ENCODE data around the gene PTPRK. TPM values are rescaled to one million over a fixed set of nuclear protein-coding genes. Genes with fewer than 3 reads are reported as not detected.

Gene PTPRK
- polyA plus RNA-seq, 1 experiment, result 37.8 TPM

DNA sequence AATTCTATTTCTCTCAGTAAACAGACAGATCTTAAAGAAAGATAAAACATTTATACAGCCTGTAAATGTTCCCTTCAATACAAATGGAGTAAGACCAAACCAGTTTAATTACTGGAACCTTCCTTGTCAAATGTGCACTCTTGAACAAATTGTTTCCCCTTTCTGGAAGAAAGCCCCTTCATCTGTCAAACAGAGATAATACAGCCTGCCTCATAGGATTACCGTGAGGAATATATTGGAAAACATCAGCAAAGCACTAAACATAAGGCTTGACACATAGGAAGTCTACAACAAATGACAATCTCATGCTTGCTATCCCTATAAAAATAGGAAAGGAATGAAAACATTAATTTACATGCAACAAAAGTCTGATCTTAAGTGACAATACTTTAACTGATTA, 173.8 kb downstream of the PTPRK start:
- CTCF ChIA-PET, result no interaction called here
- Histone ChIP-seq H3K9me3 (ENCODE audit: control insufficient read depth, insufficient read depth, low read length) (no peaks in the 10 kb centered on the region), H3K27ac (ENCODE audit: low read depth, low read length) (no peak overlapping the region), H3K4me3 (ENCODE audit: low read depth, low read length) (no peak overlapping the region), H3K27me3 (ENCODE audit: control insufficient read depth, insufficient read depth, low read length) (no peaks in the 10 kb centered on the region)
- POLR2A ChIA-PET, result no interaction called here
- DNase-seq (ENCODE audit: low read depth, low spot score), result no peak
- TF ChIP-seq, protein P1, sequence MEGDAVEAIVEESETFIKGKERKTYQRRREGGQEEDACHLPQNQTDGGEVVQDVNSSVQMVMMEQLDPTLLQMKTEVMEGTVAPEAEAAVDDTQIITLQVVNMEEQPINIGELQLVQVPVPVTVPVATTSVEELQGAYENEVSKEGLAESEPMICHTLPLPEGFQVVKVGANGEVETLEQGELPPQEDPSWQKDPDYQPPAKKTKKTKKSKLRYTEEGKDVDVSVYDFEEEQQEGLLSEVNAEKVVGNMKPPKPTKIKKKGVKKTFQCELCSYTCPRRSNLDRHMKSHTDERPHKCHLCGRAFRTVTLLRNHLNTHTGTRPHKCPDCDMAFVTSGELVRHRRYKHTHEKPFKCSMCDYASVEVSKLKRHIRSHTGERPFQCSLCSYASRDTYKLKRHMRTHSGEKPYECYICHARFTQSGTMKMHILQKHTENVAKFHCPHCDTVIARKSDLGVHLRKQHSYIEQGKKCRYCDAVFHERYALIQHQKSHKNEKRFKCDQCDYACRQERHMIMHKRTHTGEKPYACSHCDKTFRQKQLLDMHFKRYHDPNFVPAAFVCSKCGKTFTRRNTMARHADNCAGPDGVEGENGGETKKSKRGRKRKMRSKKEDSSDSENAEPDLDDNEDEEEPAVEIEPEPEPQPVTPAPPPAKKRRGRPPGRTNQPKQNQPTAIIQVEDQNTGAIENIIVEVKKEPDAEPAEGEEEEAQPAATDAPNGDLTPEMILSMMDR (IDR thresholded peaks at IDR 0.05; ENCODE audit: low read depth, low read length), result no peak

DNA sequence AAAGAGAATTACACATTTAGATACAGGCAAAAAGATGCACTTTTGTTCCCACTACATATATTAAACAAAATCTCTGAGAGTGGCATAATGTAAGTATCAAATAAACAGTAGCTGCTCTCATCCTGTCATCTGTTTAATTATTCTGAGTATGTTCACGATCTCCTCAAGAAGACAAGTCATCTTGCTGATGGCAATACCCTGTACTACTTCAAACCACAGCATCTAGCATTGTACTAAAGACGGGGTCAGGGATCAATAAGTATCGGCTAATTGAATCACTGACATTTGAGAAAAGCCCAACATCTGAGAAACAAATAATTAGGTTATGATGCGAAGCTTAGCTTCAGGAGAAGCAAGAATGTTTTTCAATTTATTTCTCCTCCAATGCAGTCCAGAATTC, 175.1 kb downstream of the PTPRK start:
- no peak for DNase-seq (ENCODE audit: low read depth, low spot score)
- TF ChIP-seq, protein P1 (IDR thresholded peaks at IDR 0.05; ENCODE audit: low read depth, low read length), result no peak
- Histone ChIP-seq H3K27me3 (ENCODE audit: control insufficient read depth, insufficient read depth, low read length) (no peaks in the 10 kb centered on the region), H3K9me3 (ENCODE audit: control insufficient read depth, insufficient read depth, low read length) (no peaks in the 10 kb centered on the region), H3K4me3 (ENCODE audit: low read depth, low read length) (no peak overlapping the region), H3K27ac (ENCODE audit: low read depth, low read length) (no peak overlapping the region)
- CTCF ChIA-PET, result no interaction called here
- POLR2A ChIA-PET, result no interaction called here

DNA sequence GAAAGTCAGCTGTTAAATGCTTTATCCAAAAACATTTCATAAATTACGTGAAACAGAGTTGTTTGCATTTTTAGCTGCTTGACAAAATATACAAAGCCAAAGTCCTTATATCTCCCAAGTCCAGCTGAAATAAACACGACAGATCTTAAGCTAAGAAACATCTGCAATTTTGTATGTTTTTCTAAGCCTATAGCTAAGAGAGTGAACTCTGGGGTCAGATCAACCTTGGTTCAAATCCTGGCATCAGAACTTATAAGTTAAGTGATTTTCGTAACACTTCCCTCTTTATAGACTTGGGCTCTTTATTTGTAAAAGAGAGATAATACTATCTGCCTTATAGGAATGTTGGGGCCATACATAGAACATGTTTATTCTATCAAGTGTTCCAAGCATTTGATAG, 176.7 kb downstream of the PTPRK start:
- peak; percentile 59 for DNase-seq (ENCODE audit: low read depth, low spot score)
- ChIA-PET POLR2A (interaction anchor here (1.3 kb wide), 1 partner anchor 177 kb away, joined by 6 read pairs; the partner anchor contains the start of gene PTPRK), CTCF (interaction anchor here (0.6 kb wide), 1 partner anchor 744 kb away, joined by 3 read pairs; no protein-coding TSS in a partner anchor)
- no peak overlapping the region for H3K27ac ChIP-seq (ENCODE audit: low read depth, low read length)
- H3K27me3 ChIP-seq (ENCODE audit: control insufficient read depth, insufficient read depth, low read length), result no peaks in the 10 kb centered on the region
- TF ChIP-seq, protein P1 (IDR thresholded peaks at IDR 0.05; ENCODE audit: low read depth, low read length), result no peak
- H3K4me3 ChIP-seq (ENCODE audit: low read depth, low read length), result no peak overlapping the region
- no peaks in the 10 kb centered on the region for H3K9me3 ChIP-seq (ENCODE audit: control insufficient read depth, insufficient read depth, low read length)

DNA sequence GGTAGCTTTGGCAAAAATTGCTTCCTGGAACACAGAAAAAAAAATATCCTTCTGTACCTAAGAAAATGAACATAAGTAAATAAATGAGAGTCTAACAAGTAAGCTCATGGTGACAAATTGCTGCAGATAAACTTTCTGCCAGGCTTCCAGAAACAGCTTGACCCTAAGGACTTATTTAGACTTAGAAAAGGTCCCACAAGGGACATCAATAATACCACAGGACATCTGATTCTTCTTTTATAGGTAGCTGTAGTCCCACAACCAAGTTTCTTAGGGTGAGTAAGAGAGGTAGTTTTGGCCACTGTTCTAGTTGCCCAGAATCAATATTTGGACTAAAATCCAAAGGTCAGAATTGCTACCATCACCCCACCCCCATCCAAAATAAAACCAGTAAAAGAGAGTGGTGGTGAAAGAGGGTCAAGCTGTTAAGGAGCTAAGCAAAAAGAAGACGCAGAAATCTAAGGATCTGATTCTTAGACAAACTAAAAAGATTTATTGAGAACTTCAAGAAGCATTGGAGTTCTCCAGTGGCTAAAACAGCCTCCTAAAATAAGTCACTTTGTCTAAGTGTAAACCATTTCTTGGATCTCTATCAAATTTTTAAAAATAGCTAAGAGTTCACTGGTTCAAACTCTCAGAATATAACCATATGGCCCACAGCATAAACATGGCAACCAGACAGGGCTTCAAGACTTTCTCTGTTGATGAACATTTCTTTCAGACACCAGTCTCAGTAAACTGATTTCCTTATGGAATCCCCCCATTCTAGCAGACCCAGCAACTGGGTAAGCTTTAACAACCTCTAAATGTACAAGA, 180.6 kb downstream of the PTPRK start:
- CTCF ChIA-PET, result no interaction called here
- POLR2A ChIA-PET, result interaction anchor here (1.0 kb wide), 1 partner anchor 181 kb away, joined by 3 read pairs; the partner anchor contains the start of gene PTPRK

DNA sequence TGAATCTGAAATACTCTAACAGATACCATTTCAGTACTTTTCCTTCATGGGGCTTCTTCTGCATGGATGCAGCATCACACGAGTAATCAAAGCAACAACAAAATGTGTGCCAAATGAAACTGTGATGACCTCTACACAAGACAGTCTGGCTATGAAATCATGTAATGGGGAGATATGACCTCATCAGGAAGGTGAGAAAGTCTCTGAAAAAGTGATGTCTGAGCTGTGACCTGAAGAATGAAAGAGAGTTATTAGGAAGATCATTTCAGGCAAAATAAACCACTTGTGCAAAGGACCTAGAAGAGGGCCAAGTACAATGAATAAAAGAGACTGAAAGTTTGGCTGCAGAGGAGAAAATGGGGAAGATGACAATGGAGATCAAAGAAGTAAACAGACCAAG, 182.8 kb downstream of the PTPRK start:
- no peaks in the 10 kb centered on the region for H3K9me3 ChIP-seq (ENCODE audit: control insufficient read depth, insufficient read depth, low read length)
- no peaks in the 10 kb centered on the region for H3K27me3 ChIP-seq (ENCODE audit: control insufficient read depth, insufficient read depth, low read length)
- no peak for DNase-seq (ENCODE audit: low read depth, low spot score)
- H3K27ac ChIP-seq (ENCODE audit: low read depth, low read length), result no peak overlapping the region
- ChIA-PET POLR2A (no interaction called here), CTCF (interaction anchor here (1.4 to 1.7 kb wide), 3 partner anchors 9 to 482 kb away, joined by 4 to 5 read pairs (median 5); no protein-coding TSS in a partner anchor)
- no peak overlapping the region for H3K4me3 ChIP-seq (ENCODE audit: low read depth, low read length)
- TF ChIP-seq, protein P1 (IDR thresholded peaks at IDR 0.05; ENCODE audit: low read depth, low read length), result no peak

More for the DNA sequence above, 180.6 kb downstream of the PTPRK start:
- DNase-seq (ENCODE audit: low read depth, low spot score), result peak; percentile 38
- Histone ChIP-seq H3K27ac (ENCODE audit: low read depth, low read length) (no peak overlapping the region), H3K9me3 (ENCODE audit: control insufficient read depth, insufficient read depth, low read length) (no peaks in the 10 kb centered on the region), H3K4me3 (ENCODE audit: low read depth, low read length) (no peak overlapping the region), H3K27me3 (ENCODE audit: control insufficient read depth, insufficient read depth, low read length) (no peaks in the 10 kb centered on the region)
- TF ChIP-seq, protein P1 (IDR thresholded peaks at IDR 0.05; ENCODE audit: low read depth, low read length), result no peak
